Measurements from ENCODE around the gene CATSPERD.

DNA sequence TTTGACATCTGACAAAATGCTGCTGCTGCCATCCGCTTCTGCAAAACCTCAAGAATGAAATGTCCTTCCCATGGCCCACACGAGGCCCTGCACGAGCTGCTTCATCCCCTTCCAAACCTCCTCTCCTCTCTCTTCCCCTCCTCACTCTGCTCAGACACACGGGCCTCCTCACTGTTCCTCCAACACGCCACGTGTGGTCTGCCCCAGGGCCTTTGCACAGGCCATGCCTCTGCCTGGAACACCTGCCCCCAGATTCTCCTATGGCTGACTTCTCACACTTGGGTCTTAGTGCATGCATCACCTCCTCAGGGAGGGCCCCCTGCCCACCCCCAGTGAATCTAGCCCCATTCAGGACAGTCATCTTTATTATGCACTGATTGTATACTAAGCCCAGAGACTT lies 100.3 kb downstream of the CATSPERD start:
- TF ChIP-seq, protein P1, sequence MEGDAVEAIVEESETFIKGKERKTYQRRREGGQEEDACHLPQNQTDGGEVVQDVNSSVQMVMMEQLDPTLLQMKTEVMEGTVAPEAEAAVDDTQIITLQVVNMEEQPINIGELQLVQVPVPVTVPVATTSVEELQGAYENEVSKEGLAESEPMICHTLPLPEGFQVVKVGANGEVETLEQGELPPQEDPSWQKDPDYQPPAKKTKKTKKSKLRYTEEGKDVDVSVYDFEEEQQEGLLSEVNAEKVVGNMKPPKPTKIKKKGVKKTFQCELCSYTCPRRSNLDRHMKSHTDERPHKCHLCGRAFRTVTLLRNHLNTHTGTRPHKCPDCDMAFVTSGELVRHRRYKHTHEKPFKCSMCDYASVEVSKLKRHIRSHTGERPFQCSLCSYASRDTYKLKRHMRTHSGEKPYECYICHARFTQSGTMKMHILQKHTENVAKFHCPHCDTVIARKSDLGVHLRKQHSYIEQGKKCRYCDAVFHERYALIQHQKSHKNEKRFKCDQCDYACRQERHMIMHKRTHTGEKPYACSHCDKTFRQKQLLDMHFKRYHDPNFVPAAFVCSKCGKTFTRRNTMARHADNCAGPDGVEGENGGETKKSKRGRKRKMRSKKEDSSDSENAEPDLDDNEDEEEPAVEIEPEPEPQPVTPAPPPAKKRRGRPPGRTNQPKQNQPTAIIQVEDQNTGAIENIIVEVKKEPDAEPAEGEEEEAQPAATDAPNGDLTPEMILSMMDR (IDR thresholded peaks at IDR 0.05) = no peak
- TF ChIP-seq RCOR1 (IDR thresholded peaks at IDR 0.05; ENCODE audit: low read depth, low read length) (no peak), POLR2A (IDR thresholded peaks at IDR 0.05; ENCODE audit: low read length) (no peak), KDM1A (IDR thresholded peaks at IDR 0.05; ENCODE audit: low read depth) (no peak), POLR2AphosphoS2 (conservative IDR thresholded peaks at IDR 0.05; ENCODE audit: low read length) (no peak)

Data from A549 (cell line).